AG09309 (cell line): ENCODE results near the gene SMYD2.

Source experiments
- DNase-seq: peaks from one replicate; pipeline ENCODE4 v3.0.0-alpha.2; 2010; ENCODE audit warnings: low read depth
- H3K4me3 ChIP-seq: 2 replicates; pipeline ENCODE4 v1.5.1; 2011; ENCODE audit warnings: mild to moderate bottlenecking, low read depth, low read length, moderate library complexity; ENCODE audit not compliant: control insufficient read depth
- TF ChIP-seq, protein P1 (sequence below): IDR thresholded peaks from 2 replicates; pipeline ENCODE4 v1.5.1; 2011; ENCODE audit warnings: mild to moderate bottlenecking, low read depth, low read length, inconsistent platforms; ENCODE audit not compliant: insufficient read depth, control insufficient read depth; ENCODE audit errors: missing control alignments

Gene SMYD2

DNA sequence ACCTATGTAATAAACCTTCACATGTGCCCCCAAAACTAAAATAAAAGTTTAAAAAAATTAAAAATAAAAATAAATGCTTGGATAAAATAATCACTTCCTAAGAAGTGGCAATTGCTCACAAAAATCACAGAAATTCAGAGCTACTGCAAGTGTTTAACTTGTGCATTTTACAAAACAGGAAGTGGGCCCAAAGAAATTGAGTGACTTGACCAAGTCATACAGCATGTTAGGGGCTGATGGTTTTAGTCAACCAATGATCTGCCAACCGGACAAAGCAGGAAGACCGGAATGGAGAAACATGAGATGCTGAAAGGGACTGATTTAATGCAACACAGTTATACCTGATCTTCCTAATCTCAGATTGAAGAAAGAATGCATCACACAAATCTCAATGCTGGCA lies 96.5 kb downstream of the SMYD2 start:
- H3K4me3 ChIP-seq: no peak overlapping the region
- TF ChIP-seq, protein P1, sequence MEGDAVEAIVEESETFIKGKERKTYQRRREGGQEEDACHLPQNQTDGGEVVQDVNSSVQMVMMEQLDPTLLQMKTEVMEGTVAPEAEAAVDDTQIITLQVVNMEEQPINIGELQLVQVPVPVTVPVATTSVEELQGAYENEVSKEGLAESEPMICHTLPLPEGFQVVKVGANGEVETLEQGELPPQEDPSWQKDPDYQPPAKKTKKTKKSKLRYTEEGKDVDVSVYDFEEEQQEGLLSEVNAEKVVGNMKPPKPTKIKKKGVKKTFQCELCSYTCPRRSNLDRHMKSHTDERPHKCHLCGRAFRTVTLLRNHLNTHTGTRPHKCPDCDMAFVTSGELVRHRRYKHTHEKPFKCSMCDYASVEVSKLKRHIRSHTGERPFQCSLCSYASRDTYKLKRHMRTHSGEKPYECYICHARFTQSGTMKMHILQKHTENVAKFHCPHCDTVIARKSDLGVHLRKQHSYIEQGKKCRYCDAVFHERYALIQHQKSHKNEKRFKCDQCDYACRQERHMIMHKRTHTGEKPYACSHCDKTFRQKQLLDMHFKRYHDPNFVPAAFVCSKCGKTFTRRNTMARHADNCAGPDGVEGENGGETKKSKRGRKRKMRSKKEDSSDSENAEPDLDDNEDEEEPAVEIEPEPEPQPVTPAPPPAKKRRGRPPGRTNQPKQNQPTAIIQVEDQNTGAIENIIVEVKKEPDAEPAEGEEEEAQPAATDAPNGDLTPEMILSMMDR: no peak
- no peak for DNase-seq

DNA sequence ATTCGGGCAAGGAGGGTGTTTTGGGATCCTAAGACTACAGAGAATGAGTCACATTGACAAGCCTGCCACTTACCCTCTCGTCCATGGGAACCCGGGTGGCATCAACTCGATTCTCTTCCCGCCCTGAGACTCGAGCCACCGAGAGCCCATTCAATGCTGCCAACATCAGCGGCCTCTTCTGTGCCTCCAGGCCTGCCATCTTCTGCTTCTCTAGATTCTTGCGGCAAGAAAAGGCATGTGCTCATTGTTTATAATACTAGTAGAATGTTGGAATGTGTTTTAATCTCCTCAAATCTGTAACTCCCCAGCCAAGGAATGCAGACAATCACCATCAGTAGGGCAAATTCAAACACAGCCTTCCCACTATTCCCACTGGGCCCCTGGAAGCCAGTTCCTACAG lies 96.9 kb downstream of the SMYD2 start:
- DNase-seq: no peak
- TF ChIP-seq, protein P1: no peak
- H3K4me3 ChIP-seq: no peak overlapping the region

DNA sequence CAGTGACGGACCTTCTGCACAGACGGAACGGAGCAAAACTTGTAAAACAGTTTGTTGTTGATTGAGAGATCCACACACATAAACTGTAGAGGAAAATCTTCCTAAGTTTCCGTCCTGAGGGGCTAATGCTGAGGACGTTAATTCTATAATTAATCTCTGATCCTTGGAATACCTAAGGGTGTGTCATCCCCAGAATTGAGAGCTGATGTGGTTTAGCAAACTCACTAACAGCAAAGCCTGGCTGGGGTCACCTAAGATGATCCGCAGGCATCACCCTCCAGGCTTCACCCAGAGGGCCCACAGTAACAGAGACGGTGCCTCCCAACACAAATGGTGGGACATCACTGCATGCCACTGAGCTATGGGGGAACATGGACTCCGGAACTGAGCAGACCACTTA lies 97.5 kb downstream of the SMYD2 start:
- TF ChIP-seq, protein P1: no peak
- H3K4me3 ChIP-seq: no peak overlapping the region
- no peak for DNase-seq

DNA sequence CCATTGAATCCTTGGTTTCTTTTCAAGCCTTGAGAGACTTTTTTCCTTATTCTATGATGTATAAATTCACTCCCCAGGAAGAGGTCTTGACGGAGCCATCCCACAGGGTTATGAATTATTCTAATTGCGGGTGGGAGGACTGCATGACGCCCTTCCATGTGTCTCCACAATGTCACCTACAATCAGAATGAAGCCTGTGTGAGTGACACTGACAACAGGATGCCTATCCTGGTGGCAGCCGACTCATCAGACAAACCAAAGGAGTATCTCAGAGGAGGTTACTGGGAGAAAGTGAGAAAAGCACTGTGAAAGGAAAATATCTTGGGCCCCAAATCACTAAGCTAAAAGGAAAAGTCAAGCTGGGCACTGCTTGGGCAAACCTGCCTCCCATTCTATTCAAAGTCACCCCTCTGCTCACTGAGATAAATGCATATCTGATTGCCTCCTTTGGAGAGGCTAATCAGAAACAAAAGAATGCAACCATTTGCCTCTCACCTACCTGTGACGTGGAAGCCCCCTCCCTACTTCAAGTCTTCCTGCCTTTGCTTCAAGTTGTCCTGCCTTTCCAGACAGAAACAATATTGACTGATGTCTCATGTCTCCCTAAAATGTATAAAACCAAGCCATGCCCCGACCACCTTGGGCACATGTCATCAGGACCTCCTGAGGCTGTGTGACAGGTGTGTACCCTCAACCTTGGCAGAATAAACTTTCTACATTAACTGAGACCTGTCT lies 98.4 kb downstream of the SMYD2 start:
- TF ChIP-seq, protein P1: no peak
- H3K4me3 ChIP-seq: no peak overlapping the region
- no peak for DNase-seq

DNA sequence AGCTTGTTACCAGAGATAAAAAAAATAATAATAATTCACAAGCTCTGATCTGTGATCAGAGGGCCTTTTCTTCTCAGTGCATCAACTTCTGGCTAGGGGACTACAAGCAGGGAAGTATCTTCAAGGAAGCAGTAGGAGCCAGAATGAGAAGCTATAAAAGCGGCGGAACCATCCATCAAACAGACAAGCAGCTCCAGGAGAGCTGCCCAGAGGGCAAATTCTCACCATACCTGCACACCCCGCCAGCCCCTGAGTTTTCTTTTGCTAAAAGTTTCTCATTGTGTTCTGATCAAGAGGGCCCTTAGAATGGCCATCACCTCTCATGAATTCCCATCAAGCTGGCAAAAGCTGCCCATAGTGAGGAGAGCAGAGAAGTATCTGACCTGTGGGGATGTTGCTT lies 99.4 kb downstream of the SMYD2 start:
- TF ChIP-seq, protein P1: no peak
- DNase-seq: no peak
- H3K4me3 ChIP-seq: no peak overlapping the region

DNA sequence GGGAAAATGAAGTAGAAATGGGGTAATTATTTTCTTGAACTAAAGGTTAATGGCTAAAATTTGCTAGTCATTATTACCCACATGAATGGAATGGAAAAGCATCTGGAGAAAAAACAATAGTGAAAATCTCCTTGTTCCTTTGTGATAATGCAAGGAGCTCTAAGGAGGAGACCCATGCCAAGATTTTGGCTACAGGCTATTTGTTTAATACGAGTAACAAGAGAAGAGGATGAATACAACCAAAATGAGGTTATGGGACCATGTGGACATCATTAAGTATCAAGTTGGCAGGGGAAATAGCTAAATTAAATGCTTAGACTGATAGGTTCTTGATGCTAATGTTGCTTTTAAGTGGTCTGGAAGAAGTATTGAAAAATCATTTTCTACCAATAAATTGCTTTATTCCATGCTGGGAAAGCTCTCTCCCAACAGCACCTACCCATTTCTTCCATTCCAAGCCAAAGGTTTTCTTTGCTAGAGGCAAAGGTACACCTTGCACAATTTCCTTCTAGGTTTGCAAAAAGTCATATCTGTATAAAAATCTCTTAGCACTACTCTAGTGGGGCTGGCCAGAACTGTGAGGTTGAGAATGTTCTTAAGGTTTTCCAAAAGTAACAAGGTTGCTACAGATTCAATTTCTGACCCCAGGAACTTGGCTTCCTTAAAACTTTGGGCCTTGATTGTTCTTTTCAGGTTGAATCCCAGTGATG lies 100.2 kb downstream of the SMYD2 start:
- H3K4me3 ChIP-seq: no peak overlapping the region
- no peak for DNase-seq
- TF ChIP-seq, protein P1: no peak
